Cortex of kidney (tissue), 1 donor: Measurements from ENCODE around the gene OR11H12.
"Not testable (repeated sequence)": the region's sequence is repeated elsewhere in the genome, so short reads cannot be mapped to it uniquely, and the experiment has no call there.

ENCODE experiments used
- DNase-seq: peaks from one replicate; lab custom pipeline; 2025; lab: John Stamatoyannopoulos, UW

Gene OR11H12

GRCh38 chr14:18600817-18601216, at the start of gene OR11H12:
Gene OR11H12, plus strand, starts transcription at chr14:18601117. Its CDS starts 0 bp downstream, at chr14:18601117.
- DNase-seq: not testable (repeated sequence)

GRCh38 chr14:18582908-18583307, 18.0 kb upstream of the OR11H12 start:
- not testable (repeated sequence) for DNase-seq

GRCh38 chr14:18626610-18627213, 25.8 kb downstream of the OR11H12 start:
- not testable (repeated sequence) for DNase-seq

- not testable (repeated sequence) for DNase-seq
Measured at GRCh38 chr14:18636066-18636465, 35.1 kb downstream of the OR11H12 start.

- not testable (repeated sequence) for DNase-seq
Measured at GRCh38 chr14:18638032-18638431, 37.1 kb downstream of the OR11H12 start.

- DNase-seq: not testable (repeated sequence)
Measured at GRCh38 chr14:18638785-18639184, 37.9 kb downstream of the OR11H12 start.

- not testable (repeated sequence) for DNase-seq
Measured at GRCh38 chr14:18646075-18646730, 45.3 kb downstream of the OR11H12 start.
